T follicular helper cell (primary cell): ENCODE measurements around the gene MMRN1.

Experiments
- DNase-seq: peaks from one replicate; pipeline ENCODE4 v3.0.0-alpha.2; 2020; ENCODE audit warnings: low read depth
- total RNA-seq, 2 experiments: gene quantifications; one replicate each; lab custom pipeline; 2026; lab: John Stamatoyannopoulos, UW

MMRN1 gene
- 0.04 to 0.36 reads per million in 2 experiments for total RNA-seq

GRCh38 chr4:89894649-89895550 lies at the start of gene MMRN1:
MMRN1 (plus strand) TSS chr4:89894854; CDS start chr4:89894972, 118 bp downstream.
- no peak for DNase-seq

GRCh38 chr4:89847571-89848325 lies 46.9 kb upstream of the MMRN1 start:
- DNase-seq = no peak

DNA sequence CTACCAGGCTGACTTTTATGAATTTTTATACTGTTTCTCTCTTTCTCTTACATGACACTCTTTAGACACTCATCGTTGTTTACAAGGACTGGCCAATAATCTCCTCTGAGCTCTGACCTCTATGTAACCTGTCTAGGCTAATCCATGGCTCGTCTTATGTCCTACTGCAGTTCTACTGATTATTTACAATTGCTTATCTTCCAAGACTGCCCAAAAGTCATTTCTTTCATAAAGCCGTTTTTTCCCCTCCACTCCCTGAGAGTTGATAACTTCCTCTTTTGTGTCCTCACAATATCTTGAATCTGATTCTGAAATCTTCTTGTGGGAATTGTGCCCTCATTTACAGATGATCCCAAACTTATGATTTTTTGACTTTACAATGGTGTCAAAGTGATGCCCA lies 39.4 kb upstream of the MMRN1 start:
- no peak for DNase-seq

DNA sequence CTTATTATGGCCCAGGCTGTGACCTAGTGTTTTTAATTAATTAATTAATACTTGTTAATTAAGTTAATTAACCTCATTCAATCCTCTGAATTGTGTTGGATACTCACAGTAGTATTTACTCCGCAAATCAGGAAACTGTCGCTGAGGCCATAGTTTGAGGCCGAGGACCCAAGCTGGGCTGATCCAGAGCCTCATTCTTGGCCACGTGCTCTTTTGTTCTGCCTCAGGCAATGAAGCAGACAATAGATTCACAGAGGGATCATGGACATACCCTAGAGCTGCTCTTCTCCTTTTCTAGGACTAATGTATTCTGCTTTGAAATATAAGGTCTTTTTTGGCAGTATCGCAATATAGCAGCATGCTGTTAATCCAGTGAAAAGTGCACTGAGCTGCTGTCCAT lies 33.7 kb upstream of the MMRN1 start:
- no peak for DNase-seq

DNA sequence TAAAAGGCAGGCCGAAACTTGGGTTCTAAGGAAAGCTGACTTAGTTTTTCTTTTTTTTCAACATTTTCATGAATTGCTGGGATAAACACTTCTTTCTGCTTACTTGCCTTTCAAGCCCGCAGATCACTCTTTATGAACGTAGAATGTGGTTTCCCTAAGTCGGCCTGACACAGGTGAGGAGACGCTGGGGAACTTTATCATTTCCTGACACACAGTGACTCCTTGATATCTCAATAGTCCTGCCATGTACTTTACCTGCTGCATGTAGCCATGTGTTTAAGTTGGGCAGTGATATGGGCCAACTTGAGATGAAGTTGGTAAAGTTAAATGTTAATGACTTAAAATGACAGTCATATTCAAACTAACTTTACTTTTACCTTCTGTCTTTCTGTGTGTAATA lies 31.1 kb upstream of the MMRN1 start:
- no peak for DNase-seq

- no peak for DNase-seq
Measured at GRCh38 chr4:89868276-89868675, 26.4 kb upstream of the MMRN1 start.

DNA sequence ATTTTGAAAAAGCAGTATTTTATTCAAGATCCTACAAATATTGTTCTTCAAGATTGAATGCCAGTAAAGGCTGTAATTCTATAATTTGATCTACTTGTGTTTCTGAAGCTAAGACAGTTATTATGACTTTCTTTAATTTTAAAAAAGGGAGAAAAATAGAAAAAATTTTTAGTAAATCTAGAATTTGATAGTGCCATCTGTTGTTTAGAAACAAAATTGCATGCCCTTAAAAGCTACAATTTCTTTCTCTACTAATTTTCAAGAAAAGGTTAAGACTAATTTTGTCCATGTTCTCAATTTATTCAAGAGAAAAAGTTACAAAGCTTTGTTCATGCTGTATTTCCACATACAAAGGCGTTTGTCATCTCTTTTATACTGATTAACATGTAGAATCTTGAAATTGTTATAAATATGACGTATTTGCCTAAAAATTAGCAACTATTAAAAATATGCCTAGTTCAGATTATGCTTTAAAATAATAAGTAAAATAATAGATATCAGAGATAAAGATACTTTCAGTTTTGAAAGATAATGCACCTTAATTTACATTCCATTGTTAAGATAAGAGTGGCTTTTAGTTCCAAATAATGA lies 25.6 kb upstream of the MMRN1 start:
- no peak for DNase-seq

GRCh38 chr4:89871211-89871610 lies 23.4 kb upstream of the MMRN1 start:
- no peak for DNase-seq

DNA sequence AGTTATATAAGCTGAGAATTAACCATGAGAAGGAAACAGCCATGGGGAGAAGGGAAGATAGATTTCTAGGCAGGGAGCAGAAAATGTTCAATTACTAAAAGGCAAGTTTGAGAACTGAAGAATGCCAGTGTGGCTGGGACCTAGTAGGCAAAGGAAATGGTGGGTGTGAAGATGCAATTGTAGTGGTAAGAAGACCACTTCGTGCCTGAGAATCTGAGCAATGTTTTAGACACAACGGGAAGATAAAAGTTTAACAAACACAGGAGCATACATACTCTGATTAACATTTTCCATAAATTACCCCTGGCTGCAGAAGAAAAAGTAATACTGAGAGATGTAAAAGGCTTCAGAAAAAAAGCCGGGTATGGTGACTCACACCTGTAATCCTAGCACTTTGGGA lies 18.1 kb upstream of the MMRN1 start:
- DNase-seq = no peak

DNA sequence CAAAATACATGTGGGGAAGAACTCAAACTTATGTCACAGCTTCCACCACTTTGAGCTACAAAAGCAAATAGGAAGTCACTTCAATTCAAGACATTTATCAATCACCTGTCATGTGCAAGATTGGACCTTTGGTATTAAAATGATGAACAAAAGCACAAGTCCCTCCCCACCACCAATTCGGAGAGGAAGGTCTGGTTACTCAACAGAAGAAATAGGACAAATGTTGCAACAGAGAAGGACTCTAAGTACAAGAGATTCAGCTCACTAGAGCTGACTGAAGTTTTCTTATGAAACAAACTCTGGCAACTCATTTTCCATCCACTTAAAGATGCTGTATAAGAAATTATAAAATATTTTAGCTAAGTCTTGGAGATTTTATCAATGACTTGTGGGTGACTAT lies 16.0 kb upstream of the MMRN1 start:
- no peak for DNase-seq

DNA sequence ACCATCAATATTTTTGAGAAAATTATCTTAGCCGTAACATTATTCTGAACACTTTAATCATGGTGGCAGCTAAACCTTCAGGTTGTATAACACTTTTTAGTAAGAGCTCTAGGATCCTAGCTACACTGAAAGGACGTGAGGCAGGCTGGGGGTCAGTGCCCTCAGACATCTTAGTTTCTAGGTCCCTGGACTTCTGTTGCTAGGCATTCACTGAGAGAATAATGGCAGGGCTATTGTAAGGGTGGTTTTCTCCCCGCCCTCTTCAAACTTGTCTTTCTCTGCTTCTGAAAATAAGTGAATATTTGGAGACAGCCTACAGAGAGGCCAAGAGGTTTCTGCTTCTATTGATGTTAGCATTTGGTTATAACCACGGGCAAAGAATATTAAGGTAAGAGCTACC lies 15.4 kb upstream of the MMRN1 start:
- no peak for DNase-seq

- no peak for DNase-seq
Measured at GRCh38 chr4:89889289-89889688, 5.4 kb upstream of the MMRN1 start.

GRCh38 chr4:89897867-89898266 lies 3.2 kb downstream of the MMRN1 start:
- DNase-seq = no peak

GRCh38 chr4:89898304-89898716 lies 3.7 kb downstream of the MMRN1 start:
- no peak for DNase-seq

GRCh38 chr4:89899152-89899551 lies 4.5 kb downstream of the MMRN1 start:
- DNase-seq = no peak

DNA sequence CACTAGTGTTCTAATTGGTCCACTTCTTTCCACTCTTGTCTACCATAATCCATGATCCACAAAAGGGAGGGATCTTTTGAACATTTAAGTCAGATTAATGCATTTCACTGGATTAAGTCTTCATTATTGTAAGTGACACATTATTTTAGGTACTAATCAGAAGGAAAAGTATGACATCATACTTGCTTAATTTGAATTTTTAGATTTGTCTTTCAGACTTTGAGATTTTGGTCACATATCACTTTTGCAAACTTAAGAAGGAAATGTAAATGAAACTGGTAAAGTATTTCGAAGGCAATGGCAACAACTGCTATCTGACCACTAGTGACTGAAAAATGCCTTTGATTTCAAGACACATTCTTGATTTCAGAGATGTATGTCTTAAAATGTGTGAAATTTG lies 5.2 kb downstream of the MMRN1 start:
- no peak for DNase-seq

DNA sequence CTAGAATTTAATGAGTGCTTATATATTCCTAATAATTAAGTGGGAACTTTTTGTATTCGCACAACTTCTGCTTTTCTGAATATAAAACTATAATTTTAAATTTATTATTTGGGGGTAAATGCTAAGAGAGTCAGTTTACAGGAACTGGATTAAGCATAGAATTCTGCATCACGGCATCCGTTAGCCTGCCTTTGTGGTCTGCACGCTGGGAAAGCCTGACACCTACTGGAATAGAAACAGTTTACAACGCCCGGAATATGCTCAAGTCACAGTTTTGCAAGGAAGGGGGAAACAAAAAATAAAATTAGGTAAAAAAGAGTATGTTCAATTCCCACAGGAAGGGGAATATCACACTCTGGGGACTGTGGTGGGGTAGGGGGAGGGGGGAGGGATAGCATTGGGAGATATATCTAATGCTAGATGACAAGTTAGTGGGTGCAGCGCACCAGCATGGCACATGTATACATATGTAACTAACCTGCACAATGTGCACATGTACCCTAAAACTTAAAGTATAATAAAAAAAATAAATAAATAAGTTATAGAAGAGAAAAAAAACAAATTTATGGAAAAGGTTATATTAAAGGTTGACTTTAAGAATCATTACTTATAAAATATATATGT lies 7.3 kb downstream of the MMRN1 start:
- peak; percentile 44 for DNase-seq

DNA sequence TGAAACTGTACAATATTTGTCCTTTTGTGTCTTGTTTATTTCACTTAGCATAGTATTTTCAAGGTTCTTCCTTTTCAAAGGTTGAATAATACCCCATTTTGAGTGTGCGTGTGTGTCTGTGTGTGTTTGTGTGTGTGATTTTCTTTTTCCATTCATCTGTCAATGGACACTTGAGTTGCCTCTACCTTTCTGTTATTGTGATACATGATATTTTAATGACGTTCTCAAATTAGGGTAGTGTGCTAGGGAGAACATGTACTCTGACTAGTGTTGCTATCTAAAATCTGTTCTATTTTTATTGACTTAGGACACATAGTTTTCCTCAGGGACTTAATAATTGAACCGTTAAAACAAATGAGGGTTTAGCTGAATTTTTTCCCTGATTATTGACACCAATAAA lies 9.9 kb downstream of the MMRN1 start:
- DNase-seq = no peak

DNA sequence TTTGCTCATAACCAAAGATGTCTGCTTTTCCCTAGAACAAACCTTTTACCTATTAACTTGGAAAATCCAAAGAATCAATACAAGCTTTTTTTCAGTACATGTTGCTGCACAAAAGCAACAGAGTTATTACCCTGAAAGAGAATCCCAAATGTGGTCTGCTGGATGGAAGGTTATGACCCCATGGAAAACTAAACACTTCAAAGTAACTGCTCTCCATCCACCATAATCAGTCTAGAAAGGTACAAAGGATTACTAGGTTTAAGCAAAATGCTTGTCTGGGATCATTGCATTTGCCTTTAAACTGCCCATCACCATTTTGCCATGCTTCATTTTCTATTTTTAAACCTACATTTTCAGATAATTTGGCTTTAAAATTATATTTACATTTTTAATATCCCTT lies 11.7 kb downstream of the MMRN1 start:
- no peak for DNase-seq

DNA sequence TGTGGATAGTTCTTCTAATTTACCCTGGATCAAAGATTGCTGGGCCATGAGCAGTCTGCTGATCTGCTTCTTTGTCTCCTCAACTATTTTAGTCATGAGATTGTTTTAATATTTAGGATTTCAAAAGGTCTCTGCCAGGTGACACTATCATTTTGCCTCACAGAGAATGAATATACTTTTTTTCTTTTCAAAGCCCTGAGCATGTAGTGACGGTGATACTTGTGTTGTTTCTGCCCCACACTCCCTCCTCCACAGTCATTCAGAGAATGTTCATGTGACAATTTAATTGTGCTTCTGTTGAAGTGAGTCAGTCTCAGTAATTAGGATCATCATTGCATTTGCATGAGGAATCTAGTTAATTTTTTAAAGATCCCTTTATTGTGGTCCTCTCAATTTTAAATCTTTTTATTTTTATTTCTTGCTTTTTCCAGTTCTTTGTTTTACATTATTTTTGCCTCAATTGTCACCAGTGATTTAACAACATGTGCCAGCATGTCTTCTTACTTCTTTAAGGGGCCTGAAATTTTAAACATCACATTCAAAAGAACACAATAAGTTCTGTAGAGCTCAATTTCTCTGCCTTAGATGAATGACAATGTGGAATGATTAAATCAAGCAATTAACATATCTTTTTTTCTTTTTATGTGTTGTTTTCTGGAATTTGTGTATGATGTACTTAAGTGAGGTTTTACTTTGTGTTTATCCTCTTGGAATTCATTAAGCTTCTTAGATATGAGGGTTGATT lies 12.3 kb downstream of the MMRN1 start:
- no peak for DNase-seq

DNA sequence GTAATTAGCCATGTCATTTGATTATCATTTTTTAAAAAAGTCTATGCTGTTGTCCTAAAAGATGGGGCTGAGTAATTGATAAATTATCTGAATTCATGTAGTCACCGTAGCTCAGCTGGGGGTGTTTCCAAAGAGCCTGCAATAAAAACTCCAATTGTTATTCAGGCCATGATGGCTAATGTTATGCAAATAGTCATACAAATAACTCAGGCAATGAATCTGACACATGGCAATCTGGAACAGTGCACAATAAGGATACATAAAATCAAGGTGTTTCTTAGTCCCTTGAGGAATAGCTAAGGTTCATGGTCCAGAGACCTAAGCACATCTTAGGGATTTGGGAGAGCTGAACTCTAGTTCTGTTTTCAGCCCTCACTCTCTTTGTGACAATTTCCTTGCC lies 15.2 kb downstream of the MMRN1 start:
- no peak for DNase-seq

- DNase-seq = no peak
Measured at GRCh38 chr4:89913623-89914022, 19.0 kb downstream of the MMRN1 start.
